Renal cortex interstitium (tissue), 11 donors: ENCODE data around the gene ARHGEF7. TPM values are rescaled to one million over a fixed set of nuclear protein-coding genes. Genes with fewer than 3 reads are reported as not detected.

Experiments
- DNase-seq, 11 donors: peaks; one replicate each; pipeline ENCODE4 v3.0.0-alpha.2; 2013; ENCODE audit warnings: low read depth in 9 of 11, low spot score in 4 of 11; ENCODE audit errors: extremely low read depth in 1 of 11
- polyA plus RNA-seq, 3 donors: library from polyadenylated mRNA; unstranded; fragments of 120-200 nt; gene quantifications; one replicate each; pipeline ENCODE4 v1.2.1, GENCODE V29; 2013; ENCODE audit not compliant: insufficient read length in 3 of 3

The ARHGEF7 gene
- polyA plus RNA-seq, 3 donors: 63.0 to 84.2 (median 66.7) TPM

DNA sequence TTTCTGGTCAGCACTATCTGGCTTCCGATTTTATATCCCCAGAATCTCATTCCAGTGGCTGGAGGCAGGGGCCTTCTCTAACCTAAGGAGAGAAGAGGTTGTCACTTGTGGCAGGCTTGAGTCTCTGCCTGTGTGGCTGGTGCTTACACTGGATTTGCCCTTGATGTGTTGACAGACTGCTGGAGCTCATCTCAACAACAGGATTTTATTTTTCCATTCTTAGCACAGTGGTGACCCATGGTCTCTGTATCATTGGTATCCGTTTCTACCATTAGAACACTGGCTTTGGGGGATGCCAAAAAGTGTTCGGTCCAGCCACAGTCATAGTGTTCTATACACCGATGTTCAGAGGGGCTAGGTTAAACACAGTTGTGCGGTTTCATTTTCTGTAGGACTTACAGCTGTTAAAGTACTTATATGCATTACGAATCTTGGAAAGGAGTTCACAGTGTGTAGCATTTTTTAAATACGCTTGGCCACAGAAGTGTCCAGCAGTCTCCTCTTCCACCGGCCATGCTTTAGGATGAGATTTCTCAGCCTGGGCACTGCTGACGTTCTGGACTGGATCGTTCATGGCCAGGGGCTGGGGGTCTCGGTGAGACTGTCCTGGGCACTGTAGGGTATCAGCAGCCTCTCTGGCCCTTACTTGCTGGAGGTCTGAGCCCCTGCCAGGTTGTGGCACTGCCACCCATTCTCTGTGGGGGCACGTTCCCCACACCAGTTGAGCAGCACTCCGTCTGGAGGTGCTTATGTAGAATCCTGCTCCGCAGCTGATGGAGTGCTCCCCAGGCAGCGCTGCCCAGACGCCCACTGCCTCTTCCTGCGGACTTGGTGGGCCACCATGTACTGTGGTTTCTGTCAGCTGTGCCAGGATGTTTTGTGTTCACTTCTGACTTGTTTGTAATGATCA is 163.9 kb downstream of the ARHGEF7 start:
- no peak for DNase-seq

DNA sequence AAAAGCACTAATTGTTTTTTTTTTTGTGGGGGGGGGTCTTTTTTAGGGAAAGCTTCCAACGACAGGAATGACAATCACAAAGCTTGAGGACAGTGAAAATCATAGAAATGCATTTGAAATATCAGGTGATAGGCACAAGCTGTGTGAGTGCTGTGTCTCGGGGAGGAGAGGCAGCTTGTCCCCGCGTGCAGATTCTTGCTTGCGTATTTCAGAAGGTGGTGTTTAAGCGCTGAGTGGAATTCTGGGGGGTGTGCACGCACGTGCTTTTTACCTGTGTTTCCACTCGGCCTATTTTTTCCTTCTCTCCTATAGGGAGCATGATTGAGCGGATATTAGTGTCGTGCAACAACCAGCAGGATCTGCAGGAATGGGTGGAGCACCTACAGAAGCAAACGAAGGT is 165.1 kb downstream of the ARHGEF7 start:
- DNase-seq: no peak

DNA sequence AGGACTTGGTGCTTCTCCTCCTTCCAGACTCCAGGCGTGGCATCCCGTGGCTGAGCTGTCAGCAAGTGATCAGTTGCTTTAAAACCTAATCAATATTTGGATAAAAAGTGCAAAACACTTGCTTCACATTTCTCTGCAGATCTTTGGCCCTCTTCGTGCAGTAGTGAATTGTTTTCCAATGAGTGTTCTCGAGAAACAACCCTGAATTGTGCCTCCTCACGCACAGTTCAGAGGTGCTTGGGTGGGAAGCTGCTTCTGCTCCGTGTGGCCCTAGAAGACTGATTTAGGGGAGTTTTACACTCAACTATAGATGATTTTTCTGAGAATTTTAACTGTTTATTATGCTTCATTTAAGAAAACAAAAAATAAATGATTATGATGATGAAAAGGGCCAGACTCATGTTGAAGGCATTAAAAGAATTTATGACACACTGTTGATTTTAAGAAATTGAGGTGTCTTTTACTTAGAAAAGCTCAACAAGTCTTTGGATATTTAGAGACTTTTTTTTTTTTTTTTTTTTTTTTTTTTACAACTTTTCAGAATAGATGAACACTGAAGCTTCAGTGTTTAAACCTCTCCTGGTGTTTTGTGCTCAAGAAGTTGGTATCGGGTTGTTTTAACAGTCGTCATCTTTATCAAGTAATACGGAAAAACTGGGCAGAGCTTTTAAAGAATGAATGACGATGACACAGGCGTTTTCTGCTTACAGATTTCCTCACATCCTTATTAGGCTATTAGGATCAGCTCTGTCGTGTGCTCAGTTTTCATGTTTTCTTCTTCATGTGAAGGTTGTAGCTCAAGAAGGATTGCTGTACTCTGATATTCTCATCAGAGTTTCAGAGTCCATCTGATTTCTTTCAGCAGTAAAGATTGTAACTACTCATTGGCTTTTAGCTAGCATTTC is 165.8 kb downstream of the ARHGEF7 start:
- peak in 1 of 11 donors; percentile 2 for DNase-seq

- peak in 4 of 11 donors; percentile 7 to 23 (median 16) for DNase-seq
Measured at GRCh38 chr13:111281751-111282311, 166.7 kb downstream of the ARHGEF7 start.

GRCh38 chr13:111282425-111282824 is 167.3 kb downstream of the ARHGEF7 start:
- DNase-seq: no peak

GRCh38 chr13:111282997-111283396 is 167.9 kb downstream of the ARHGEF7 start:
- no peak for DNase-seq

DNA sequence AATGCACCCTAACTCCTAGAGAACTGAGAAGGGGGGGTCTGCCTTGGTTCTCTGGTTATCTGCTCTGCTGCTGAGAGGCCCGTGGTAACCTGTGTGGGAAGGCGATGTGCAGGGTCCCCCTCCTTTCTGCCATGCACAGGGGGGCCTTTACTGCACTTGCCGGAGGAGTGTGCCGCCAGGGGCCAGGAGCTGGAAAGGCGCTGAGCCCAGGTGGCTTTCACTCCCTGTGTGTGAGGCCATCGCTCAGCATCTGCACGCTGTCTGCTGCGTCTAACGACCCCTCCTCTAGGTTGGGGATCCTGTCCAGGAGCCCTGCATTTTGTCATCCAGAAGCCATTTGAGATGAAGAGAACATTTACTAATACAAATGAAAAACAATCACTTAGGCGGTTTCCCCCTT is 168.3 kb downstream of the ARHGEF7 start:
- DNase-seq: no peak

DNA sequence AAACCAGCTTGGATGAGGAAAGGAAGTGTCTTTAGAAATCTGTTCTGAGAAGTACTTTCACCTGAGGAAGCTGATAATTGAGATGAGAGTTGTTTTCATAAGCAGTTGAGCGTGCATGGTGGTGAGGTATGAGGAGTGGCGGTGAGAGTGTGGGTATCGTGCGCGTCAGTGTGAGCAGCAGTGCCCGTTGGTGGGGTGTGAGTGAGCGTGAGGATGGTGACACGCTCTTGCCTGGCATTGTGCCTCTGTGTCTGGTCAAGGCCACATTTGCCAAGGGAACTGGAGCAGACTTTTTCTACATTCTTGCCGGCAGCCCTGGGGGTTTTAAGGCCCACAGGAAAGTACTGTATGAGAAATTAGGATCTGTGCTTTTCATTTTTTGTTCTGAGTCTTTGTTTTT is 168.9 kb downstream of the ARHGEF7 start:
- DNase-seq: no peak

DNA sequence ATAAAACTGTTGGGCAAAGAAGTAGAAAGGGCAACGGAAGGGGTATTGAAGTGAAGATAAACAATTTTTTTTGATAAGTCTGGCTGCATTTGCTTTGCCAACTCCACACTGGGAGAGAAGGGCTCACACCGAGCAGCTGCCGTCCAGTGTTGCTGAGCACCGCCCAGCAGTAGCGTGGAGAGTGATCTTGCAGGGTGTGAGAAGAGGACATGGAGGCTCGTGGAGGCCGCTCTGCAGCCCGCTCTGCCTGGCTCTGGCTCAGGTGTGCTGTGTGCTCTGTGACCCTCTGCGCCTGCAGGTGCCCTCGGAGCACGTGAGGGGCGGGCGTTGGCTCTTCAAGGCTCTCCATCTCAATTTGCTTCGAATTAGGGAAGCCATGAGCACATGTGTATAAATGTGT is 169.5 kb downstream of the ARHGEF7 start:
- no peak for DNase-seq

DNA sequence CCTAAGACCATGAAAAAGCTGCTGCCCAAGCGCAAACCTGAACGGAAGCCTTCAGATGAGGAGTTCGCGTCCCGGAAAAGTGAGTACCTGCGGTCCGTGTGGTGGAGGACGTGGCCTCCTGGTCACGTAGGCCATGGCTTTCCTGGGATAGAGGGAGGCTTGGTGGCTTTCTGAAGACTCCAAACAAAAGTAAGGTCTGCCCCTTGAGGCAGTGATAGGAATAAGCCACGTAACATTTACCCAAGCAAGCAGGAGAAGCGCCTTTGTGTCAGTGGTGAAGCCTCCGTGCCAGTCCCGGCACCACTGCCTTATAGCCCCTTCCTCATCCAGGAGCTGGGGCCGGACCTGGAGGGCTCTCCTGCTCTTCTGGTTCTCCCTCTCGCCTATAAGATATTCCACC is 171.1 kb downstream of the ARHGEF7 start:
- DNase-seq: no peak

DNA sequence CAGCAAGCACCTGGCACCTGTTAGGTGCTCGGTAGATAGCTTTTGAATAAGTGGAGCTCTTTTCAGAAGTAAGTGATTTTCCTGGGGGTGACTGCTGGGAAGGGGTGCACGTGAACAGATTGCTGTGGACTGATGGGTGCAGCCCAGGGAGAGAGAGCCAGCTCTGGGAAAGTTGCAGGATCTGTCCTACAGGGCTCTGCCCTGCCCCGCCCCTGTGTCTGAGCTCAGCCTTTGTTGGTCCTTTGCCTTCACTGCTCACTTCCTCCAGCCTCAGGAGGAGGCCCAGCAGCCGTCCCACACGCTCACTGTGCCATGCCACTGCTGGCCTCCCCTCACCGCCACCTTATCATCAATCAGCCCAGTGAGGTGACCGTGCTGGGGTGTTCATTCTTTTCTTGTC is 171.6 kb downstream of the ARHGEF7 start:
- no peak for DNase-seq

DNA sequence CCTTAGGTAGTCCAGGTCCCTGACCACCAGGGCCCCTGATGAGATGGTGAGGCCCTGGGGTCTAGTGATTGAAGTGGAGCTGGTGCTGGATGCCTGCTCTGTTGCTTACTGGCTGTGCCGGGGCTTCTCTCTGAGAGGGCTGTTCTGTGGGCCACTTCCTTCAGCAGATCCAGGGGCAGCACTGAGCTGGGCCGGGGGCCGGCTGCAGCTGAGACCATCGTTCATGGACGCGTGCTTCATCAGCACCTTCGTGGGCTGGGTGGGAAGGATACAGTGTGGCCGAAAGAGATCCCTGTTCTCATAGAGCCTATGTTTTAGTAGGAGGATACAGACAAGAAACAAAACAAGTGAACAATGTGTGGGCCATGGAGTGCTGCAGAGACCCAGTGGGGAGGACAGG is 172.1 kb downstream of the ARHGEF7 start:
- no peak for DNase-seq

- no peak for DNase-seq
Measured at GRCh38 chr13:111288276-111288675, 173.2 kb downstream of the ARHGEF7 start.

- no peak for DNase-seq
Measured at GRCh38 chr13:111289251-111289650, 174.1 kb downstream of the ARHGEF7 start.

DNA sequence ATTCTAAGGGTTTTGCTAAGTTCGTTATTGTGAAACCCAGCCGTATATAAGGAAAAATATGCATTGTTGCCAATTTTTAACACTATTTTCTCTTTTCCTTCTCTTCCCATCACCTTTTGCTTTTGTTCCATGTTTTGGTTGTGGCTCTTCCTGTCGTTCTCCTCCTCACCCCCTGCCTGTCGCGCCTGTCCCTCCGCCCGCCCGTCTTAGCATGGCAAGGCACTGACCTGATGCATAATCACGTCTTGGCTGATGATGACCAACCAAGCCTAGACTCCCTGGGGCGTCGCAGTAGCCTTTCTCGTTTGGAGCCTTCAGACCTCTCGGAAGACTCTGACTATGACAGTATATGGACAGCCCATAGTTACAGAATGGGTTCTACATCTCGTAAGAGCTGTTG is 176.8 kb downstream of the ARHGEF7 start:
- no peak for DNase-seq

DNA sequence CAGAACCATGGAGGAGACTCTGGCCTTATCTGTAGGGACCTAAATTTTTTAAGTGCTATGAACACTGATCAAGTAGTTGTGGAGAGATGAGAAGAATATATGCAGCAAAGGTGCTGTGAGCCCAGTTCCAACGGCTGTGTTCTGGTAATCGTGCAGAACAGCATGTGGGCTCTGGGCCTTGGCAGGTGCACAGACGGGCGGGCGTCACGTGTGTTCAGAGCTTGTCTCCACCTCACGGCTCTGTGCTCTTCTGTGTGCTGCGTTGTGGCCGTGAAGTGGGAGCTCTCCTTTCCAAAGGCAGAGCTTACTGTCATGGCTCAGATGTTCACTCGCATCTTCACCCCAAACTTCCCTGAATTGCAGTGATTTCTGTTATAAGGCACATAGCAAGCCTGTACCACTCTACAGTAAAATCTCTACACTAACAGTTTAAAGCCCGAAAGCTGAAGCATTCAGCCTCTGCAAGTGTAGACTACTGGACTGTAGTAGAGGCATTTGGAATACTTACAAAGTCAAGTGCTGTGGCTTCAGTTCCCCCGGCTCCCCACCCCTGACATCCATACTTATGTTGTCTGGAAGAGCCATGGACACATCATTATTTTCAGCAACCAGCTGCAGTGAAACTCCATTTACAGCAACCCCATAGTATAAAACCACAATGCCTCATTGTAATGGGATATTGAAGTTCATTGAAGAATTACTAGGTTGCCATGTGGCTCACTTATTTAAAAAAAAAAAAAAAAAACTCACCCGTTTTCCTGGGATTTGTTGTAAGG is 177.8 kb downstream of the ARHGEF7 start:
- no peak for DNase-seq

GRCh38 chr13:111295886-111296285 is 180.8 kb downstream of the ARHGEF7 start:
- no peak for DNase-seq

- no peak for DNase-seq
Measured at GRCh38 chr13:111296417-111296816, 181.3 kb downstream of the ARHGEF7 start.
